PC-9 (cell line): Measurements from ENCODE around the gene SRSF1. TPM values are rescaled to one million over a fixed set of nuclear protein-coding genes. Genes with fewer than 3 reads are reported as not detected.

ENCODE experiments used
- BruUV-seq: library from RNA; stranded (reverse); fragments of 400-500 nt; replicated peaks from 2 replicates; lab custom pipeline; 2021; lab: Mats Ljungman, UMichigan
- CTCF ChIA-PET: fragments of 300-600 bp; sonication (Branson Sonifier 250); formaldehyde crosslinking; loops from one replicate; lab custom pipeline; 2022; ENCODE audit warnings: antibody characterized with exemption; lab: Charles Lee
- POLR2A ChIA-PET: fragments of 300-600 bp; sonication (Branson Sonifier 250); formaldehyde crosslinking; loops from one replicate; lab custom pipeline; 2022; ENCODE audit warnings: antibody characterized with exemption; ENCODE audit not compliant: unreplicated experiment; lab: Charles Lee
- DNase-seq, 2 experiments: peaks; one replicate each; pipeline versions ENCODE4 v3.0.0 to v3.0.0-alpha.2; 2015 to 2022; ENCODE audit warnings: mixed read lengths in 1 of 2
- H2AFZ ChIP-seq: fragments of 200-600 bp; sonication (generic); 2 replicates; pipeline ENCODE4 v1.8.1; 2017; ENCODE audit warnings: antibody characterized with exemption
- H3F3A ChIP-seq: fragments of 200-600 bp; sonication (generic); 2 replicates; pipeline ENCODE4 v1.8.1; 2017; ENCODE audit warnings: antibody characterized with exemption, mild to moderate bottlenecking, low read depth; ENCODE audit not compliant: insufficient read depth
- H3K27ac ChIP-seq: fragments of 200-600 bp; sonication (generic); 2 replicates; pipeline ENCODE4 v1.6.1; 2016; ENCODE audit warnings: mixed run types
- H3K27me3 ChIP-seq: fragments of 200-600 bp; sonication (generic); 2 replicates; pipeline ENCODE4 v1.6.1; 2016; ENCODE audit warnings: low read depth, mixed run types; ENCODE audit not compliant: insufficient read depth
- H3K36me3 ChIP-seq: fragments of 200-600 bp; sonication (generic); 2 replicates; pipeline ENCODE4 v1.6.1; 2016; ENCODE audit warnings: low read depth, mixed run types
- H3K4me1 ChIP-seq: fragments of 200-600 bp; sonication (generic); replicated peaks from 2 replicates; pipeline ENCODE4 v1.6.1; 2016; ENCODE audit warnings: mixed run types; ENCODE audit not compliant: insufficient read depth
- H3K4me2 ChIP-seq: fragments of 200-600 bp; sonication (generic); 2 replicates; pipeline ENCODE4 v1.6.1; 2017; ENCODE audit warnings: mixed run types
- H3K4me3 ChIP-seq: fragments of 200-600 bp; sonication (generic); 2 replicates; pipeline ENCODE4 v1.6.1; 2016; ENCODE audit warnings: mixed run types
- H3K79me2 ChIP-seq: fragments of 200-600 bp; sonication (generic); 2 replicates; pipeline ENCODE4 v1.6.1; 2017; ENCODE audit warnings: low read depth, mixed run types
- H3K9me2 ChIP-seq: fragments of 200-600 bp; sonication (generic); 2 replicates; pipeline ENCODE4 v1.8.1; 2017; ENCODE audit warnings: mild to moderate bottlenecking; ENCODE audit not compliant: insufficient read depth
- H3K9me3 ChIP-seq: fragments of 200-600 bp; sonication (generic); 2 replicates; pipeline ENCODE4 v1.8.1; 2016; ENCODE audit warnings: low read depth; ENCODE audit not compliant: insufficient read depth
- H4K20me1 ChIP-seq: fragments of 200-600 bp; sonication (generic); 2 replicates; pipeline ENCODE4 v1.8.1; 2017; ENCODE audit not compliant: insufficient read depth
- EZH2 ChIP-seq: fragments of 200-600 bp; sonication (generic); IDR thresholded peaks from 2 replicates; pipeline ENCODE4 v1.8.0; 2017; ENCODE audit warnings: antibody characterized with exemption, low read depth
- intact Hi-C: fragments of 100-400 bp; cut with micrococcal nuclease; formaldehyde crosslinking; loops from one replicate; pipeline ENCODE4 v1.10.0; 2022; ENCODE audit not compliant: unreplicated experiment
- total RNA-seq: library from RNA; stranded (reverse); gene quantifications from 2 replicates; pipeline ENCODE4 v1.2.3, GENCODE V29; 2021
- TF ChIP-seq, protein P1 (sequence below): fragments of 200-600 bp; sonication (generic); conservative IDR thresholded peaks from 2 replicates; pipeline ENCODE4 v1.6.1; 2017; ENCODE audit warnings: mixed run types, antibody characterized with exemption, mild to moderate bottlenecking, moderate library complexity

SRSF1 gene
- total RNA-seq, 1 experiment from 2014 or later, result 278 TPM

DNA sequence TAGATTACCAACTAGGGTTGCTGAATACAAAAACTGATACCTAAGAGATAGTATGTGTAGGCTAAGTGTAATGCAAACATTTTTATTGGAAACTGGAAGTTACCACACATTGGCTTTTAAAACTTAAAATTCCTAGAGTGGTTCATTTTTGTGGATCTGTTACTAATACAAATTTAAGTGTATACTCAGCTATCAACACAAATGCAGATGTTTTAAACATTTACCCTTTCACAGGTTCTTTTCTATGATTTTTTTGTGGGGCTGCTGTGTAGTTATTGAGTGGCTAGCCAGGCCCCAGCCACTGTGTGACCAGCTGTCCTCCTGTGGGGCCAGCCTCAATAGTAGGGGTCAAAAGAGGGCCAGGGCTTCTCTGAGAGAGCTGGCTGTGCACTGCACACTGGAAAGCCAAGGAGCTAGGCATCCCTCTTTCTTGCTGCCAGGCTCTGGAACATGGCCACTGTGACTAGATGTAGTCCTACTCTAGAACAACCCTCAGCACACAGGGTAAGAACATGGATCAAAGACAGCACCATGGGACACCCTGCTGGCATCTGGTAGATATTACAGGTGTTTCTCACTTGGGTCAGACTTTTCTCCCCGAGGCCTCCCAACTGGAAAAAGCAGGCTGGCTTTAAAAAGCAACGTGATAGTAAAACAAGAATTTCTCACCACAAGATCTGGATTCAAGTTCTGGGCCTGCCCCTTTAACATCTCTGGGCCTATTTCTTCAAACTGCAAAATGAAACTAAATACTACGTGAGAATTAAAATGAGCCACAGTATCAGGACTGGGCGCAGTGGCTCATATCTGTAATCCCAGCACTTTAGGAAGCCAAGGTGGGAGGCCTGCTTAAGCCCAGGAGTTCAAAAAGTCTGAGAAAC is 11.7 kb downstream of the SRSF1 start:
- Histone ChIP-seq H3K9me3 (no peaks in the 10 kb centered on the region), H3K27ac (peak overlapping the region; percentile 2; the same call in 1 of the 2 replicates), H3F3A (peaks cover 79% of the 10 kb centered on the region), H3K4me1 (no peaks in the 10 kb centered on the region), H3K27me3 (no peaks in the 10 kb centered on the region), H3K9me2 (no peaks in the 10 kb centered on the region), H2AFZ (no peak overlapping the region), H3K4me3 (no peak overlapping the region), H3K36me3 (peaks cover 13% of the 10 kb centered on the region), H4K20me1 (peaks cover 22% of the 10 kb centered on the region), H3K4me2 (no peak overlapping the region), H3K79me2 (no peaks in the 10 kb centered on the region)
- BruUV-seq, result no TSS peak
- TF ChIP-seq, protein P1, sequence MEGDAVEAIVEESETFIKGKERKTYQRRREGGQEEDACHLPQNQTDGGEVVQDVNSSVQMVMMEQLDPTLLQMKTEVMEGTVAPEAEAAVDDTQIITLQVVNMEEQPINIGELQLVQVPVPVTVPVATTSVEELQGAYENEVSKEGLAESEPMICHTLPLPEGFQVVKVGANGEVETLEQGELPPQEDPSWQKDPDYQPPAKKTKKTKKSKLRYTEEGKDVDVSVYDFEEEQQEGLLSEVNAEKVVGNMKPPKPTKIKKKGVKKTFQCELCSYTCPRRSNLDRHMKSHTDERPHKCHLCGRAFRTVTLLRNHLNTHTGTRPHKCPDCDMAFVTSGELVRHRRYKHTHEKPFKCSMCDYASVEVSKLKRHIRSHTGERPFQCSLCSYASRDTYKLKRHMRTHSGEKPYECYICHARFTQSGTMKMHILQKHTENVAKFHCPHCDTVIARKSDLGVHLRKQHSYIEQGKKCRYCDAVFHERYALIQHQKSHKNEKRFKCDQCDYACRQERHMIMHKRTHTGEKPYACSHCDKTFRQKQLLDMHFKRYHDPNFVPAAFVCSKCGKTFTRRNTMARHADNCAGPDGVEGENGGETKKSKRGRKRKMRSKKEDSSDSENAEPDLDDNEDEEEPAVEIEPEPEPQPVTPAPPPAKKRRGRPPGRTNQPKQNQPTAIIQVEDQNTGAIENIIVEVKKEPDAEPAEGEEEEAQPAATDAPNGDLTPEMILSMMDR, result peak; percentile 93
- no peak for TF ChIP-seq EZH2
- ChIA-PET CTCF (interaction anchor here (0.8 to 1.6 kb wide), 4 partner anchors 9 to 162 kb away, joined by 3 to 5 read pairs (median 4); no protein-coding TSS in a partner anchor), POLR2A (no interaction called here)
- intact Hi-C loops, result loop anchor here (1.0 to 5.0 kb wide), 6 partner anchors 105 to 865 kb away; partner anchors contain the start of genes CCDC182 and MRPS23
- DNase-seq, result peak; percentile 64 to 71

DNA sequence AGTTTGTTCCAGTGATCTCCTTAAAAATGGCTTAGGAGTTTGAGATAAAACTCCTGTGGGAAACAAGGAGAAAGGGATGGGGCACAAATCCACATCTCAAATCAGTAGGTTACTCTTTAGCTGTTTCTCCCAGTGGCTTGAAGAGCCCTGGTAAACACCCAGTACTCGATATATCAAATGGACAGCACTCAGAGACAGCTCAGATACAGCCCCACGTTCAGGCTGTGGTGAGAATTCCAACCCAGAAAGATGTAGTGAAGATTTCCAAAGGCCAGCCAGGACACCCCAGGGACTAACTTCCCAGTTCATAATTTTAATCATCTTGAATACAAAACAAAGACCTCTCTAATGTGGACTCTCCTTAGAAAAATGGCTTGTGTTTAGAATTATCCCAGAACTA is 12.6 kb downstream of the SRSF1 start:
- H3K4me1 ChIP-seq, result no peaks in the 10 kb centered on the region
- intact Hi-C loops, result loop anchor here (2.0 kb wide), 2 partner anchors 144 to 864 kb away; partner anchors contain the start of gene MRPS23

More for the DNA sequence above, 12.6 kb downstream of the SRSF1 start:
- Histone ChIP-seq H3K79me2 (no peaks in the 10 kb centered on the region), H3K27ac (no peak overlapping the region), H3K27me3 (no peaks in the 10 kb centered on the region), H4K20me1 (peaks cover 14% of the 10 kb centered on the region; the same call in 1 of the 2 replicates), H3K4me3 (no peak overlapping the region), H3K4me2 (no peak overlapping the region), H3F3A (peaks cover 79% of the 10 kb centered on the region), H3K9me3 (no peaks in the 10 kb centered on the region), H2AFZ (no peak overlapping the region), H3K9me2 (no peaks in the 10 kb centered on the region), H3K36me3 (peaks cover 10% of the 10 kb centered on the region)
- TF ChIP-seq EZH2, result no peak
- TF ChIP-seq, protein P1, result no peak
- POLR2A ChIA-PET, result interaction anchor here (0.6 kb wide), 2 partner anchors 53 to 80 kb away, joined by 3 to 6 read pairs; no protein-coding TSS in a partner anchor
- CTCF ChIA-PET, result interaction anchor here (0.5 to 0.8 kb wide), 2 partner anchors 139 to 140 kb away, joined by 3 to 7 read pairs; no protein-coding TSS in a partner anchor
- no TSS peak for BruUV-seq
- no peak for DNase-seq
